Endothelial cell of umbilical vein (primary cell): ENCODE measurements around the gene EAPP. TPM values are rescaled to one million over a fixed set of nuclear protein-coding genes. Genes with fewer than 3 reads are reported as not detected.

Experiments
- BruUV-seq: library from RNA; stranded (reverse); fragments of 400-500 nt; replicated peaks from 2 replicates; lab custom pipeline; 2021; lab: Mats Ljungman, UMichigan
- CTCF ChIA-PET: fragments of 300-600, 350-600 bp; sonication (Branson Sonifier 250); formaldehyde crosslinking; loops from one replicate; lab custom pipeline; 2021; ENCODE audit warnings: antibody characterized with exemption, inconsistent platforms; lab: Charles Lee
- POLR2A ChIA-PET: fragments of 300-600, 350-600 bp; sonication (Branson Sonifier 250); formaldehyde crosslinking; loops from one replicate; lab custom pipeline; 2021; ENCODE audit warnings: antibody characterized with exemption, inconsistent platforms; lab: Charles Lee
- DNase-seq: peaks from one replicate; pipeline ENCODE4 v3.0.0-alpha.2; 2011; ENCODE audit warnings: low read depth, low spot score
- FAIRE-seq: peaks from 2 replicates; lab custom pipeline; 2011; peaks lifted over from hg19 to GRCh38; lab: Jason Lieb, UNC
- H2AFZ ChIP-seq: 2 replicates; pipeline ENCODE4 v1.6.0; 2012; ENCODE audit warnings: low read depth, low read length, control low read depth, inconsistent platforms
- H3K27ac ChIP-seq: 2 replicates; pipeline ENCODE4 v1.5.1; 2011; ENCODE audit warnings: low read depth, mild to moderate bottlenecking, control low read depth, low read length, moderate library complexity; ENCODE audit not compliant: insufficient read depth
- H3K27me3 ChIP-seq, 2 experiments: 2 replicates each; pipeline versions ENCODE4 v1.6.0 to v1.6.1; 2011; ENCODE audit warnings: low read length in 2 of 2, mixed read lengths in 1 of 2; ENCODE audit not compliant: control insufficient read depth in 2 of 2, insufficient read depth in 2 of 2
- H3K36me3 ChIP-seq, 2 experiments: 2 replicates in 1 of 2; 3 replicates in 1 of 2; pipeline ENCODE4 v1.5.1; 2011; ENCODE audit warnings: low read length in 2 of 2, mild to moderate bottlenecking in 1 of 2, moderate library complexity in 1 of 2; ENCODE audit not compliant: control insufficient read depth in 2 of 2, insufficient read depth in 2 of 2; ENCODE audit errors: extremely low read depth in 1 of 2
- H3K4me1 ChIP-seq: 3 replicates; pipeline ENCODE4 v1.5.1; 2011; ENCODE audit warnings: mild to moderate bottlenecking, low read length; ENCODE audit not compliant: control insufficient read depth, insufficient read depth; ENCODE audit errors: extremely low read depth
- H3K4me2 ChIP-seq: 2 replicates; pipeline ENCODE4 v1.6.1; 2011; ENCODE audit warnings: low read length, control low read depth, mixed read lengths; ENCODE audit not compliant: insufficient read depth
- H3K4me3 ChIP-seq, 3 experiments: fragments of 200-600 bp in 1 of 3; sonication (generic), shearing (Covaris generic) in 1 of 3; replicated peaks in 1 of 3; 2 replicates each; pipeline ENCODE4 v1.5.1; 2011 to 2016; ENCODE audit warnings: control low read depth in 3 of 3, low read length in 3 of 3, mild to moderate bottlenecking in 2 of 3, inconsistent platforms in 1 of 3, low read depth in 1 of 3, moderate library complexity in 1 of 3; ENCODE audit not compliant: insufficient read depth in 1 of 3
- H3K79me2 ChIP-seq: 2 replicates; pipeline ENCODE4 v1.6.0; 2012; ENCODE audit warnings: low read length, inconsistent platforms; ENCODE audit not compliant: control insufficient read depth, insufficient read depth
- H3K9ac ChIP-seq: replicated peaks from 2 replicates; pipeline ENCODE3; 2011; ENCODE audit warnings: low read length, control low read depth; ENCODE audit not compliant: insufficient read depth; ENCODE audit errors: extremely low read depth
- H3K9me1 ChIP-seq: replicated peaks from 3 replicates; pipeline ENCODE4 v1.6.0; 2011; ENCODE audit warnings: mild to moderate bottlenecking, low read length; ENCODE audit not compliant: control insufficient read depth, insufficient read depth; ENCODE audit errors: extremely low read depth
- H3K9me3 ChIP-seq: replicated peaks from 2 replicates; pipeline ENCODE4 v1.5.1; 2012; ENCODE audit warnings: low read length, inconsistent platforms; ENCODE audit not compliant: control insufficient read depth, insufficient read depth
- H4K20me1 ChIP-seq: replicated peaks from 2 replicates; pipeline ENCODE3; 2011; ENCODE audit warnings: mild to moderate bottlenecking, low read length; ENCODE audit not compliant: control insufficient read depth, insufficient read depth; ENCODE audit errors: extremely low read depth
- CTCF ChIP-seq, 2 donors: IDR thresholded peaks; 1 replicate in 1 of 2; 2 replicates in 1 of 2; pipeline ENCODE4 v1.5.1; 2011; ENCODE audit warnings: low read length in 2 of 2, mild to moderate bottlenecking in 2 of 2, moderate library complexity in 2 of 2, control low read depth in 1 of 2, inconsistent platforms in 1 of 2, low read depth in 1 of 2; ENCODE audit not compliant: insufficient read depth in 1 of 2; ENCODE audit errors: extremely low read depth in 1 of 2
- EZH2 ChIP-seq: IDR thresholded peaks from 2 replicates; pipeline ENCODE4 v1.6.1; 2012; ENCODE audit warnings: borderline replicate concordance, low read depth, mild to moderate bottlenecking, moderate library complexity, low read length, inconsistent platforms; ENCODE audit not compliant: severe bottlenecking
- FOS ChIP-seq: IDR thresholded peaks from 2 replicates; pipeline ENCODE4 v1.6.1; 2011; ENCODE audit warnings: mild to moderate bottlenecking, low read length, moderate library complexity, borderline replicate concordance; ENCODE audit not compliant: insufficient read depth
- GATA2 ChIP-seq: IDR thresholded peaks from 2 replicates; pipeline ENCODE4 v1.7.0; 2011; ENCODE audit warnings: low read depth, mild to moderate bottlenecking, moderate library complexity, mixed read lengths, low read length; ENCODE audit not compliant: insufficient read length, insufficient read depth
- JUN ChIP-seq: IDR thresholded peaks from 2 replicates; pipeline ENCODE4 v1.6.1; 2011; ENCODE audit warnings: borderline replicate concordance, low read depth; ENCODE audit not compliant: insufficient read length, insufficient read depth
- MAX ChIP-seq: IDR thresholded peaks from 2 replicates; pipeline ENCODE4 v1.6.1; 2011; ENCODE audit not compliant: insufficient read depth, insufficient read length
- POLR2A ChIP-seq: IDR thresholded peaks from 2 replicates; pipeline ENCODE4 v1.6.1; 2012; ENCODE audit warnings: low read depth, mild to moderate bottlenecking, control low read depth, low read length
- POLR2AphosphoS5 ChIP-seq: IDR thresholded peaks from 2 replicates; pipeline ENCODE4 v1.6.1; 2012; ENCODE audit warnings: low read depth, mild to moderate bottlenecking, control low read depth, low read length, moderate library complexity; ENCODE audit not compliant: insufficient read depth
- dilution Hi-C: fragments of 300-500 bp; cut with MboI; formaldehyde crosslinking; loops from one replicate; pipeline ENCODE4 v1.15.0; 2019; ENCODE audit warnings: low sequenced_read_pairs; ENCODE audit not compliant: extremely low pct_ligation_motif_present
- intact Hi-C: fragments of 100-400 bp; cut with micrococcal nuclease; formaldehyde crosslinking; loops from one replicate; pipeline ENCODE4 v1.10.0; 2022
- polyA plus RNA-seq, 4 experiments: library from polyadenylated mRNA; depleted of rRNA in 3 of 4; stranded (reverse) in 3 of 4; unstranded in 1 of 4; fragments of >200 nt; gene quantifications; 2 replicates each; pipeline versions ENCODE4 v1.2.1 to v1.2.3, GENCODE V29; 2011 to 2012; ENCODE audit warnings: missing spikeins in 1 of 4
- total RNA-seq: library from RNA; stranded (reverse); gene quantifications from 2 replicates; pipeline ENCODE4 v1.2.3, GENCODE V29; 2021

Gene EAPP
- total and polyA plus RNA-seq, 2 donors (not counting 3 experiments of a cell fraction or from before 2014, with no cell fraction given), result 16.6 to 22.2 TPM

GRCh38 chr14:34580381-34580780 is 40.9 kb upstream of the EAPP start:
- Histone ChIP-seq H3K27me3 (no peaks in the 10 kb centered on the region), H3K4me2 (no peak overlapping the region), H3K4me3 (no peak overlapping the region), H3K9me1 (no peaks in the 10 kb centered on the region), H3K27ac (no peak overlapping the region), H2AFZ (no peak overlapping the region), H3K4me1 (no peaks in the 10 kb centered on the region), H3K79me2 (no peaks in the 10 kb centered on the region), H3K9ac (no peak overlapping the region), H3K9me3 (no peaks in the 10 kb centered on the region), H3K36me3 (peaks cover 6 to 17% of the 10 kb centered on the region in 2 experiments), H4K20me1 (no peaks in the 10 kb centered on the region)
- ChIA-PET CTCF (no interaction called here), POLR2A (no interaction called here)
- dilution Hi-C loops, result no loop called here
- DNase-seq (no peak), FAIRE-seq (no peak)
- TF ChIP-seq FOS (no peak), CTCF (IDR thresholded peaks at IDR 0.05; ENCODE audit: extremely low read depth in 1 of 2, insufficient read depth in 1 of 2, low read depth in 1 of 2, low read length in 2 of 2) (no peak), POLR2A (no peak), EZH2 (no peak), JUN (no peak), POLR2AphosphoS5 (no peak), MAX (no peak), GATA2 (no peak)
- BruUV-seq, result no TSS peak
- intact Hi-C loops, result loop anchor here (5.0 kb wide), 1 partner anchor 37 kb away; no protein-coding TSS in a partner anchor
